Trophoblast cell (in vitro differentiated cells and primary cell): Measurements from ENCODE around the gene PTPN23.

Experiments
- DNase-seq, 2 donors: peaks; one replicate each; pipeline ENCODE4 v3.0.0-alpha.2; 2016
- H2AFZ ChIP-seq: 2 replicates; pipeline ENCODE4 v1.6.1; 2013; ENCODE audit warnings: low read length, moderate library complexity, mild to moderate bottlenecking; ENCODE audit not compliant: insufficient read depth, poor library complexity
- H2AK5ac ChIP-seq: 2 replicates; pipeline ENCODE4 v1.6.1; 2013; ENCODE audit warnings: mild to moderate bottlenecking, low read length
- H2BK120ac ChIP-seq: 2 replicates; pipeline ENCODE4 v1.6.1; 2013; ENCODE audit warnings: low read length, mild to moderate bottlenecking, moderate library complexity; ENCODE audit not compliant: insufficient read depth, poor library complexity
- H2BK12ac ChIP-seq: 2 replicates; pipeline ENCODE4 v1.6.1; 2013; ENCODE audit warnings: mild to moderate bottlenecking, low read length, moderate library complexity
- H2BK5ac ChIP-seq: 2 replicates; pipeline ENCODE4 v1.6.1; 2013; ENCODE audit warnings: low read length, low read depth, moderate library complexity, mild to moderate bottlenecking; ENCODE audit not compliant: poor library complexity
- H3K14ac ChIP-seq: 2 replicates; pipeline ENCODE4 v1.6.1; 2013; ENCODE audit warnings: mild to moderate bottlenecking, low read length
- H3K18ac ChIP-seq: 2 replicates; pipeline ENCODE4 v1.6.1; 2013; ENCODE audit warnings: mild to moderate bottlenecking, low read length
- H3K23ac ChIP-seq: 2 replicates; pipeline ENCODE4 v1.6.1; 2013; ENCODE audit warnings: low read length
- H3K27ac ChIP-seq: 2 replicates; pipeline ENCODE4 v1.5.1; 2013; ENCODE audit warnings: low read depth, mild to moderate bottlenecking, inconsistent platforms, low read length, moderate library complexity
- H3K27me3 ChIP-seq: 2 replicates; pipeline ENCODE4 v1.6.1; 2013; ENCODE audit warnings: inconsistent platforms, mild to moderate bottlenecking, low read length, moderate library complexity; ENCODE audit not compliant: insufficient read depth
- H3K36me3 ChIP-seq, 2 experiments: 1 replicate in 1 of 2; 2 replicates in 1 of 2; pipeline ENCODE4 v1.6.1; 2013; ENCODE audit warnings: low read length in 2 of 2, mild to moderate bottlenecking in 2 of 2, moderate library complexity in 1 of 2; ENCODE audit not compliant: insufficient read depth in 2 of 2, control insufficient read depth in 1 of 2
- H3K4ac ChIP-seq: 2 replicates; pipeline ENCODE4 v1.6.1; 2013; ENCODE audit warnings: low read depth, mild to moderate bottlenecking, low read length, moderate library complexity
- H3K4me1 ChIP-seq, 2 experiments: 1 replicate in 1 of 2; 2 replicates in 1 of 2; pipeline ENCODE4 v1.6.1; 2013; ENCODE audit warnings: low read length in 2 of 2, mild to moderate bottlenecking in 2 of 2, moderate library complexity in 1 of 2; ENCODE audit not compliant: insufficient read depth in 2 of 2, control insufficient read depth in 1 of 2
- H3K4me2 ChIP-seq: 2 replicates; pipeline ENCODE4 v1.6.1; 2013; ENCODE audit warnings: inconsistent platforms, mild to moderate bottlenecking, low read length, moderate library complexity
- H3K4me3 ChIP-seq: 2 replicates; pipeline ENCODE4 v1.5.1; 2013; ENCODE audit warnings: mild to moderate bottlenecking, low read depth, low read length, inconsistent platforms
- H3K79me1 ChIP-seq: one replicate; pipeline ENCODE4 v1.6.1; 2013; ENCODE audit warnings: low read length
- H3K79me2 ChIP-seq: 2 replicates; pipeline ENCODE4 v1.6.1; 2013; ENCODE audit warnings: low read length, mild to moderate bottlenecking; ENCODE audit not compliant: control insufficient read depth, insufficient read depth, poor library complexity
- H3K9ac ChIP-seq: 2 replicates; pipeline ENCODE4 v1.6.1; 2013; ENCODE audit warnings: mild to moderate bottlenecking, low read length
- H3K9me3 ChIP-seq: 2 replicates; pipeline ENCODE4 v1.6.1; 2013; ENCODE audit warnings: low read depth, mild to moderate bottlenecking, control low read depth, inconsistent platforms, low read length; ENCODE audit not compliant: insufficient read depth
- H4K12ac ChIP-seq: 2 replicates; pipeline ENCODE4 v1.6.1; 2013; ENCODE audit warnings: low read depth, mild to moderate bottlenecking, low read length, moderate library complexity
- H4K8ac ChIP-seq: 2 replicates; pipeline ENCODE4 v1.6.1; 2013; ENCODE audit warnings: low read depth, mild to moderate bottlenecking, low read length, moderate library complexity
- H4K91ac ChIP-seq: one replicate; pipeline ENCODE4 v1.6.1; 2013; ENCODE audit warnings: low read depth, mild to moderate bottlenecking, low read length, moderate library complexity
- WGBS: extraction: QIAGEN DNeasy Blood & Tissue Kit; methylation state at CpG from one replicate; pipeline ENCODE4 v1.1.7; 2013; ENCODE audit warnings: missing lambda C conversion rate; ENCODE audit not compliant: insufficient read length, insufficient coverage; ENCODE audit errors: extremely low coverage; 5-methylcytosine and 5-hydroxymethylcytosine counted together

PTPN23 gene

GRCh38 chr3:47425383-47425778 is 44.6 kb downstream of the PTPN23 start:
- no CpG with 5 or more reads among the region's 11 CpGs for WGBS
- H4K12ac ChIP-seq: no peak overlapping the region
- H3K14ac ChIP-seq: no peak overlapping the region
- H3K79me1 ChIP-seq: no peaks in the 10 kb centered on the region
- H3K79me2 ChIP-seq: no peaks in the 10 kb centered on the region
- H2AFZ ChIP-seq: no peak overlapping the region
- H2BK120ac ChIP-seq: no peak overlapping the region
- H3K4ac ChIP-seq: no peak overlapping the region
- H3K23ac ChIP-seq: no peak overlapping the region
- H3K27me3 ChIP-seq: no peaks in the 10 kb centered on the region
- no peak overlapping the region for H4K8ac ChIP-seq
- H4K91ac ChIP-seq: no peak overlapping the region
- peaks cover 14 to 32% of the 10 kb centered on the region in 2 experiments for H3K36me3 ChIP-seq
- H2BK5ac ChIP-seq: no peak overlapping the region
- H3K18ac ChIP-seq: no peak overlapping the region
- no peak overlapping the region for H3K9ac ChIP-seq
- H2BK12ac ChIP-seq: no peak overlapping the region
- no peak overlapping the region for H3K4me2 ChIP-seq
- no peak overlapping the region for H3K27ac ChIP-seq
- no peaks in the 10 kb centered on the region for H3K4me1 ChIP-seq
- no peak overlapping the region for H2AK5ac ChIP-seq
- H3K4me3 ChIP-seq: no peak overlapping the region
- no peaks in the 10 kb centered on the region for H3K9me3 ChIP-seq
- no peak for DNase-seq

GRCh38 chr3:47425959-47426358 is 45.1 kb downstream of the PTPN23 start:
- Histone ChIP-seq H2AK5ac (no peak overlapping the region), H3K4me1 (peaks cover 0 to 2% of the 10 kb centered on the region in 2 experiments), H4K8ac (no peak overlapping the region), H3K4ac (no peak overlapping the region), H3K27me3 (no peaks in the 10 kb centered on the region), H3K79me2 (no peaks in the 10 kb centered on the region), H3K23ac (no peak overlapping the region), H3K4me3 (no peak overlapping the region), H3K36me3 (peaks cover 14 to 28% of the 10 kb centered on the region in 2 experiments), H2BK5ac (no peak overlapping the region), H4K12ac (no peak overlapping the region), H3K79me1 (no peaks in the 10 kb centered on the region), H3K18ac (no peak overlapping the region), H3K9me3 (no peaks in the 10 kb centered on the region), H2BK12ac (no peak overlapping the region), H3K27ac (no peak overlapping the region), H3K9ac (no peak overlapping the region), H3K14ac (no peak overlapping the region), H2BK120ac (no peak overlapping the region), H4K91ac (no peak overlapping the region), H2AFZ (no peak overlapping the region), H3K4me2 (no peak overlapping the region)
- DNase-seq: no peak
- WGBS: no CpG with 5 or more reads among the region's 9 CpGs

GRCh38 chr3:47427866-47428265 is 47.0 kb downstream of the PTPN23 start:
- Histone ChIP-seq H3K4me3 (no peak overlapping the region), H4K91ac (no peak overlapping the region), H2AFZ (no peak overlapping the region), H3K4me1 (peaks cover 0 to 2% of the 10 kb centered on the region in 2 experiments), H3K23ac (no peak overlapping the region), H2AK5ac (no peak overlapping the region), H3K27ac (no peak overlapping the region), H2BK5ac (no peak overlapping the region), H3K14ac (no peak overlapping the region), H4K8ac (no peak overlapping the region), H3K9me3 (peaks cover 3% of the 10 kb centered on the region), H3K4ac (no peak overlapping the region), H3K36me3 (peaks cover 17 to 25% of the 10 kb centered on the region in 2 experiments), H2BK120ac (no peak overlapping the region), H3K4me2 (no peak overlapping the region), H3K79me2 (no peaks in the 10 kb centered on the region), H3K18ac (no peak overlapping the region), H3K79me1 (no peaks in the 10 kb centered on the region), H3K27me3 (no peaks in the 10 kb centered on the region), H2BK12ac (no peak overlapping the region), H4K12ac (no peak overlapping the region), H3K9ac (no peak overlapping the region)
- WGBS: no CpG with 5 or more reads among the region's 6 CpGs
- DNase-seq: no peak

- no peak overlapping the region for H2BK12ac ChIP-seq
- no peak overlapping the region for H3K27ac ChIP-seq
- H3K27me3 ChIP-seq: no peaks in the 10 kb centered on the region
- H2AK5ac ChIP-seq: no peak overlapping the region
- no peak overlapping the region for H2BK5ac ChIP-seq
- H2AFZ ChIP-seq: no peak overlapping the region
- H3K79me2 ChIP-seq: no peaks in the 10 kb centered on the region
- no peak overlapping the region for H2BK120ac ChIP-seq
- H4K12ac ChIP-seq: no peak overlapping the region
- H3K36me3 ChIP-seq: peaks cover 17 to 25% of the 10 kb centered on the region in 2 experiments
- no peak overlapping the region for H4K8ac ChIP-seq
- H3K4me3 ChIP-seq: no peak overlapping the region
- H3K79me1 ChIP-seq: no peaks in the 10 kb centered on the region
- peaks cover 0 to 2% of the 10 kb centered on the region in 2 experiments for H3K4me1 ChIP-seq
- H3K4me2 ChIP-seq: no peak overlapping the region
- H3K18ac ChIP-seq: no peak overlapping the region
- H4K91ac ChIP-seq: no peak overlapping the region
- no peak for DNase-seq
- H3K9me3 ChIP-seq: peaks cover 3% of the 10 kb centered on the region
- no peak overlapping the region for H3K14ac ChIP-seq
- no peak overlapping the region for H3K4ac ChIP-seq
- H3K23ac ChIP-seq: no peak overlapping the region
- no peak overlapping the region for H3K9ac ChIP-seq
- WGBS: no CpG with 5 or more reads among the region's 6 CpGs
Measured at GRCh38 chr3:47428662-47429061, 47.8 kb downstream of the PTPN23 start.
